H9 (cell line): Measurements from ENCODE around the gene ADGRG7. TPM values are rescaled to one million over a fixed set of nuclear protein-coding genes. Genes with fewer than 3 reads are reported as not detected.

Experiments used
- DNase-seq: peaks from one replicate; pipeline ENCODE4 v3.0.0-alpha.2; 2017
- H2AFZ ChIP-seq: one replicate; pipeline ENCODE4 v1.6.1; 2013; ENCODE audit warnings: mild to moderate bottlenecking, low read length, control low read depth, moderate library complexity
- H2AK5ac ChIP-seq: 2 replicates; pipeline ENCODE4 v1.6.1; 2013; ENCODE audit warnings: low read length, control low read depth, mixed read lengths; ENCODE audit not compliant: insufficient read length
- H2BK120ac ChIP-seq: one replicate; pipeline ENCODE4 v1.6.1; 2013; ENCODE audit warnings: low read depth, mild to moderate bottlenecking, low read length, control low read depth, inconsistent platforms; ENCODE audit not compliant: poor library complexity, severe bottlenecking
- H2BK12ac ChIP-seq: 2 replicates; pipeline ENCODE4 v1.6.1; 2013; ENCODE audit warnings: low read length, control low read depth, mixed read lengths, low read depth; ENCODE audit not compliant: insufficient read length
- H2BK15ac ChIP-seq: 2 replicates; pipeline ENCODE4 v1.6.1; 2013; ENCODE audit warnings: low read depth, low read length, control low read depth
- H2BK20ac ChIP-seq: one replicate; pipeline ENCODE4 v1.6.1; 2013; ENCODE audit warnings: low read depth, mild to moderate bottlenecking, low read length, control low read depth, inconsistent platforms; ENCODE audit not compliant: poor library complexity, severe bottlenecking
- H2BK5ac ChIP-seq: 2 replicates; pipeline ENCODE4 v1.6.1; 2013; ENCODE audit warnings: low read length, control low read depth, mixed read lengths; ENCODE audit not compliant: insufficient read length
- H3K14ac ChIP-seq: 2 replicates; pipeline ENCODE4 v1.6.1; 2013; ENCODE audit warnings: low read length, control low read depth; ENCODE audit not compliant: insufficient read depth
- H3K18ac ChIP-seq: 2 replicates; pipeline ENCODE4 v1.6.1; 2013; ENCODE audit warnings: low read depth, mild to moderate bottlenecking, mixed read lengths, low read length, control low read depth; ENCODE audit not compliant: insufficient read length
- H3K23ac ChIP-seq: 2 replicates; pipeline ENCODE4 v1.6.1; 2013; ENCODE audit warnings: low read length, control low read depth, mixed read lengths, low read depth; ENCODE audit not compliant: insufficient read length
- H3K23me2 ChIP-seq: 2 replicates; pipeline ENCODE4 v1.6.1; 2013; ENCODE audit warnings: low read depth, mild to moderate bottlenecking, mixed read lengths, low read length, control low read depth; ENCODE audit not compliant: insufficient read length, poor library complexity, severe bottlenecking
- H3K27ac ChIP-seq: 2 replicates; pipeline ENCODE4 v1.5.1; 2013; ENCODE audit warnings: low read length, control low read depth, mixed read lengths, low read depth; ENCODE audit not compliant: insufficient read length
- H3K27me3 ChIP-seq: 2 replicates; pipeline ENCODE4 v1.6.1; 2013; ENCODE audit warnings: low read length, control low read depth, inconsistent platforms; ENCODE audit not compliant: insufficient read depth
- H3K4ac ChIP-seq: 2 replicates; pipeline ENCODE4 v1.6.1; 2013; ENCODE audit warnings: low read depth, mild to moderate bottlenecking, control low read depth, inconsistent platforms, low read length, moderate library complexity
- H3K4me1 ChIP-seq: 2 replicates; pipeline ENCODE4 v1.6.1; 2013; ENCODE audit warnings: low read length, control low read depth, inconsistent platforms; ENCODE audit not compliant: insufficient read depth
- H3K4me2 ChIP-seq: 2 replicates; pipeline ENCODE4 v1.6.1; 2013; ENCODE audit warnings: low read length, control low read depth, mixed read lengths; ENCODE audit not compliant: insufficient read length, insufficient read depth
- H3K56ac ChIP-seq: 2 replicates; pipeline ENCODE4 v1.6.1; 2013; ENCODE audit warnings: low read depth, mild to moderate bottlenecking, mixed read lengths, low read length, control low read depth; ENCODE audit not compliant: insufficient read length
- H3K79me1 ChIP-seq: 2 replicates; pipeline ENCODE4 v1.6.1; 2013; ENCODE audit warnings: low read depth, mild to moderate bottlenecking, moderate library complexity, low read length, control low read depth, inconsistent platforms; ENCODE audit not compliant: insufficient read depth, poor library complexity, severe bottlenecking
- H3K79me2 ChIP-seq: 2 replicates; pipeline ENCODE4 v1.6.1; 2013; ENCODE audit warnings: low read length, control low read depth, inconsistent platforms; ENCODE audit not compliant: insufficient read depth
- H3K9ac ChIP-seq: 2 replicates; pipeline ENCODE4 v1.6.1; 2013; ENCODE audit warnings: low read length, control low read depth, mixed read lengths; ENCODE audit not compliant: insufficient read length; ENCODE audit errors: extremely low read depth
- H3K9me3 ChIP-seq: one replicate; pipeline ENCODE4 v1.6.1; 2013; ENCODE audit warnings: low read depth, low read length, inconsistent platforms; ENCODE audit not compliant: control insufficient read depth
- H3T11ph ChIP-seq: one replicate; pipeline ENCODE4 v1.6.1; 2013; ENCODE audit warnings: mild to moderate bottlenecking, low read length, control low read depth, inconsistent platforms
- H4K20me1 ChIP-seq: one replicate; pipeline ENCODE4 v1.6.1; 2013; ENCODE audit not compliant: control insufficient read depth, insufficient read length, insufficient read depth
- H4K5ac ChIP-seq: 2 replicates; pipeline ENCODE4 v1.6.1; 2013; ENCODE audit warnings: low read depth, mild to moderate bottlenecking, mixed read lengths, low read length, control low read depth; ENCODE audit not compliant: insufficient read length
- H4K8ac ChIP-seq: replicated peaks from 2 replicates; pipeline ENCODE4 v1.6.1; 2013; ENCODE audit warnings: low read length, control low read depth, mixed read lengths, low read depth; ENCODE audit not compliant: insufficient read length
- H4K91ac ChIP-seq: 2 replicates; pipeline ENCODE4 v1.6.1; 2013; ENCODE audit warnings: low read depth, mild to moderate bottlenecking, moderate library complexity, mixed read lengths, low read length, control low read depth; ENCODE audit not compliant: insufficient read length
- H3K27ac Mint-ChIP-seq, 3 experiments: 2 replicates in 2 of 3; 3 replicates in 1 of 3; pipeline ENCODE4 v1.8.0; 2020 to 2021; ENCODE audit warnings: mixed read lengths in 3 of 3, mild to moderate bottlenecking in 1 of 3, moderate library complexity in 1 of 3
- H3K27me3 Mint-ChIP-seq: 2 replicates; pipeline ENCODE4 v1.8.0; 2021; ENCODE audit warnings: low read depth, mild to moderate bottlenecking, moderate library complexity, mixed read lengths
- H3K36me3 Mint-ChIP-seq, 3 experiments: 2 replicates in 2 of 3; 3 replicates in 1 of 3; pipeline ENCODE4 v1.8.0; 2020 to 2021; ENCODE audit warnings: low read depth in 3 of 3, mixed read lengths in 3 of 3; ENCODE audit not compliant: insufficient read depth in 1 of 3
- H3K4me1 Mint-ChIP-seq, 2 experiments: 2 replicates each; pipeline ENCODE4 v1.8.0; 2020; ENCODE audit warnings: mixed read lengths in 2 of 2
- H3K4me3 Mint-ChIP-seq, 2 experiments: 2 replicates in 1 of 2; 3 replicates in 1 of 2; pipeline ENCODE4 v1.8.0; 2020 to 2021; ENCODE audit warnings: mild to moderate bottlenecking in 2 of 2, mixed read lengths in 2 of 2, moderate library complexity in 1 of 2
- H3K9me3 Mint-ChIP-seq, 2 experiments: 2 replicates in 1 of 2; 3 replicates in 1 of 2; pipeline ENCODE4 v1.8.0; 2020; ENCODE audit warnings: mild to moderate bottlenecking in 2 of 2, mixed read lengths in 2 of 2, moderate library complexity in 1 of 2
- WGBS: extraction: QIAGEN DNeasy Blood & Tissue Kit; methylation state at CpG from one replicate; pipeline ENCODE4 v1.1.7; 2013; ENCODE audit warnings: missing lambda C conversion rate, low lambda C conversion rate, mixed read lengths; ENCODE audit not compliant: insufficient read length; ENCODE audit errors: extremely low coverage; 5-methylcytosine and 5-hydroxymethylcytosine counted together
- total RNA-seq: library from RNA; stranded (reverse); gene quantifications from 2 replicates; pipeline ENCODE4 v1.2.1, GENCODE V29; 2021
- TF ChIP-seq, protein P1 (sequence below): fragments of 200-600 bp; sonication (generic); conservative IDR thresholded peaks from 3 replicates; pipeline ENCODE4 v1.8.0; 2021; ENCODE audit warnings: antibody characterized with exemption, mild to moderate bottlenecking

Gene ADGRG7
- total RNA-seq, 1 experiment from 2014 or later, result not detected

DNA sequence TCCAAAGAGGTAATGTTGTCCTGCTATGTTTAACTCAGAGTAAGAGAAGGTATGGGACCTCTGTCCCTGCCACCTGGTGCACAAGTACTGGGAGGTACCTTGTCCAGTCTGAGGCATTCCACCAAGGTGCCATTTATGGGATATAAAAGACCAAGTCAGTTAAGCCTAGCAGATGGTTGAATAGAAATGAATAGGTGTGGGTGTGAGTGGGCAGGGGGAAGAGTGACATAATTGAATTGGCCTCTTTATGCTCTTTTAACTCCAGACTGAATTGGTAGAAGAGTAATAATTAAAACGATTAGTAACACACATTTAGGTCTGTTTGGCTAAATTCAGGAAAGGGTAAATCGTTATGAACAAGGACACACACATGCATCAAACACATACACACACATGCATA is 562 bp downstream of the ADGRG7 start:
- H3K4ac ChIP-seq, result no peak overlapping the region
- H4K91ac ChIP-seq, result no peak overlapping the region
- H3K27ac Mint-ChIP-seq, result no peak overlapping the region
- TF ChIP-seq, protein P1, sequence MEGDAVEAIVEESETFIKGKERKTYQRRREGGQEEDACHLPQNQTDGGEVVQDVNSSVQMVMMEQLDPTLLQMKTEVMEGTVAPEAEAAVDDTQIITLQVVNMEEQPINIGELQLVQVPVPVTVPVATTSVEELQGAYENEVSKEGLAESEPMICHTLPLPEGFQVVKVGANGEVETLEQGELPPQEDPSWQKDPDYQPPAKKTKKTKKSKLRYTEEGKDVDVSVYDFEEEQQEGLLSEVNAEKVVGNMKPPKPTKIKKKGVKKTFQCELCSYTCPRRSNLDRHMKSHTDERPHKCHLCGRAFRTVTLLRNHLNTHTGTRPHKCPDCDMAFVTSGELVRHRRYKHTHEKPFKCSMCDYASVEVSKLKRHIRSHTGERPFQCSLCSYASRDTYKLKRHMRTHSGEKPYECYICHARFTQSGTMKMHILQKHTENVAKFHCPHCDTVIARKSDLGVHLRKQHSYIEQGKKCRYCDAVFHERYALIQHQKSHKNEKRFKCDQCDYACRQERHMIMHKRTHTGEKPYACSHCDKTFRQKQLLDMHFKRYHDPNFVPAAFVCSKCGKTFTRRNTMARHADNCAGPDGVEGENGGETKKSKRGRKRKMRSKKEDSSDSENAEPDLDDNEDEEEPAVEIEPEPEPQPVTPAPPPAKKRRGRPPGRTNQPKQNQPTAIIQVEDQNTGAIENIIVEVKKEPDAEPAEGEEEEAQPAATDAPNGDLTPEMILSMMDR, result no peak
- H3K36me3 Mint-ChIP-seq, result no peaks in the 10 kb centered on the region
- no CpG with 5 or more reads among the region's 2 CpGs for WGBS
- H2BK12ac ChIP-seq, result no peak overlapping the region
- no peak overlapping the region for H3K23ac ChIP-seq
- no peaks in the 10 kb centered on the region for H3K79me1 ChIP-seq
- H3K4me3 Mint-ChIP-seq, result no peak overlapping the region
- H2BK5ac ChIP-seq, result no peak overlapping the region
- H3K14ac ChIP-seq, result no peak overlapping the region
- H3K4me2 ChIP-seq, result no peak overlapping the region
- H3K27me3 ChIP-seq, result no peaks in the 10 kb centered on the region; the same call in 1 of the 2 replicates
- H2BK120ac ChIP-seq, result no peak overlapping the region
- H3K27ac ChIP-seq, result no peak overlapping the region
- no peaks in the 10 kb centered on the region for H3K4me1 ChIP-seq
- DNase-seq, result no peak
- H3K27me3 Mint-ChIP-seq, result no peaks in the 10 kb centered on the region; the same call in 1 of the 2 replicates
- no peak overlapping the region for H3T11ph ChIP-seq
- H2BK20ac ChIP-seq, result no peak overlapping the region
- no peak overlapping the region for H2AFZ ChIP-seq
- H3K4me1 Mint-ChIP-seq, result peaks cover 13 to 14% of the 10 kb centered on the region in 2 experiments
- no peak overlapping the region for H3K9ac ChIP-seq
- no peaks in the 10 kb centered on the region for H3K79me2 ChIP-seq
- no peaks in the 10 kb centered on the region for H3K9me3 Mint-ChIP-seq
- no peak overlapping the region for H2BK15ac ChIP-seq
- H4K5ac ChIP-seq, result no peak overlapping the region
- no peaks in the 10 kb centered on the region for H3K9me3 ChIP-seq
- H3K18ac ChIP-seq, result no peak overlapping the region
- no peak overlapping the region for H3K56ac ChIP-seq
- H4K8ac ChIP-seq, result no peak overlapping the region
- H4K20me1 ChIP-seq, result no peaks in the 10 kb centered on the region
- no peaks in the 10 kb centered on the region for H3K23me2 ChIP-seq
- no peak overlapping the region for H2AK5ac ChIP-seq
